Hepatocyte (in vitro differentiated cells): ENCODE measurements around the gene MINDY3.

Experiments
- EZH2 ChIP-seq: fragments of 200-600 bp; sonication (generic); IDR thresholded peaks from 2 replicates; pipeline ENCODE4 v1.6.1; 2016; ENCODE audit warnings: antibody characterized with exemption, mild to moderate bottlenecking, borderline replicate concordance
- EZH2phosphoT487 ChIP-seq: fragments of 200-600 bp; sonication (generic); IDR thresholded peaks from one replicate; pipeline ENCODE4 v1.6.1; 2018; ENCODE audit warnings: antibody characterized with exemption, mild to moderate bottlenecking, low read depth, moderate library complexity; ENCODE audit not compliant: unreplicated experiment, severe bottlenecking
- TF ChIP-seq, protein P1 (sequence below): fragments of 200-600 bp; sonication (generic); IDR thresholded peaks from 2 replicates; pipeline ENCODE4 v1.5.1; 2016; ENCODE audit warnings: antibody characterized with exemption, mild to moderate bottlenecking; ENCODE audit not compliant: poor library complexity

DNA sequence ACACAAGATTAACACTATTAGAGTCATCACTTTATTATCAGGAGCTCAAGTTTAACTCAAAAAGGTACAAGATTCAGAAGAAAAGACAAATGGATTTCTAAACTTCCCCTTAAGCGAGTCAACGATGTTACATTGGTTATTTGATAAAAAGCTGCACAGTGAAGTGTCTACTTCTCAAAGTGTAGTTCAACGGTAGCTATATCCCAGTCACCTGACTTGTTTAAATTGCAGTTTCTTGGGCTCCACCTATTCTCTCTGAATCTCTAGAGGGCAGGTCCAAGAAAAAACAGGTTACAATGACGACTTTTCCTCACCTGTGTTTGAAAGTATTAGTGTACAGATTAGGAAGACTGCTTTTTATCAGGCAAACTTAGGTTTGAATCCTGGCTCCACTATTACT is 16.6 kb downstream of the MINDY3 start:
- TF ChIP-seq, protein P1, sequence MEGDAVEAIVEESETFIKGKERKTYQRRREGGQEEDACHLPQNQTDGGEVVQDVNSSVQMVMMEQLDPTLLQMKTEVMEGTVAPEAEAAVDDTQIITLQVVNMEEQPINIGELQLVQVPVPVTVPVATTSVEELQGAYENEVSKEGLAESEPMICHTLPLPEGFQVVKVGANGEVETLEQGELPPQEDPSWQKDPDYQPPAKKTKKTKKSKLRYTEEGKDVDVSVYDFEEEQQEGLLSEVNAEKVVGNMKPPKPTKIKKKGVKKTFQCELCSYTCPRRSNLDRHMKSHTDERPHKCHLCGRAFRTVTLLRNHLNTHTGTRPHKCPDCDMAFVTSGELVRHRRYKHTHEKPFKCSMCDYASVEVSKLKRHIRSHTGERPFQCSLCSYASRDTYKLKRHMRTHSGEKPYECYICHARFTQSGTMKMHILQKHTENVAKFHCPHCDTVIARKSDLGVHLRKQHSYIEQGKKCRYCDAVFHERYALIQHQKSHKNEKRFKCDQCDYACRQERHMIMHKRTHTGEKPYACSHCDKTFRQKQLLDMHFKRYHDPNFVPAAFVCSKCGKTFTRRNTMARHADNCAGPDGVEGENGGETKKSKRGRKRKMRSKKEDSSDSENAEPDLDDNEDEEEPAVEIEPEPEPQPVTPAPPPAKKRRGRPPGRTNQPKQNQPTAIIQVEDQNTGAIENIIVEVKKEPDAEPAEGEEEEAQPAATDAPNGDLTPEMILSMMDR: no peak
- TF ChIP-seq EZH2 (no peak), EZH2phosphoT487 (no peak)
